IPS-18c (cell line): ENCODE data around the gene STK32C.
"Not testable (repeated sequence)": the region's sequence is repeated elsewhere in the genome, so short reads cannot be mapped to it uniquely, and the experiment has no call there.

ENCODE experiments used
- H3K4me3 ChIP-seq: 2 replicates; pipeline ENCODE4 v1.7.0; 2013; ENCODE audit warnings: low read depth, mild to moderate bottlenecking, low read length, moderate library complexity; ENCODE audit not compliant: insufficient read depth
- H3K9me3 ChIP-seq: one replicate; pipeline ENCODE4 v1.6.1; 2013; ENCODE audit warnings: mild to moderate bottlenecking, low read length, moderate library complexity; ENCODE audit not compliant: control insufficient read depth, insufficient read depth

The STK32C gene

DNA sequence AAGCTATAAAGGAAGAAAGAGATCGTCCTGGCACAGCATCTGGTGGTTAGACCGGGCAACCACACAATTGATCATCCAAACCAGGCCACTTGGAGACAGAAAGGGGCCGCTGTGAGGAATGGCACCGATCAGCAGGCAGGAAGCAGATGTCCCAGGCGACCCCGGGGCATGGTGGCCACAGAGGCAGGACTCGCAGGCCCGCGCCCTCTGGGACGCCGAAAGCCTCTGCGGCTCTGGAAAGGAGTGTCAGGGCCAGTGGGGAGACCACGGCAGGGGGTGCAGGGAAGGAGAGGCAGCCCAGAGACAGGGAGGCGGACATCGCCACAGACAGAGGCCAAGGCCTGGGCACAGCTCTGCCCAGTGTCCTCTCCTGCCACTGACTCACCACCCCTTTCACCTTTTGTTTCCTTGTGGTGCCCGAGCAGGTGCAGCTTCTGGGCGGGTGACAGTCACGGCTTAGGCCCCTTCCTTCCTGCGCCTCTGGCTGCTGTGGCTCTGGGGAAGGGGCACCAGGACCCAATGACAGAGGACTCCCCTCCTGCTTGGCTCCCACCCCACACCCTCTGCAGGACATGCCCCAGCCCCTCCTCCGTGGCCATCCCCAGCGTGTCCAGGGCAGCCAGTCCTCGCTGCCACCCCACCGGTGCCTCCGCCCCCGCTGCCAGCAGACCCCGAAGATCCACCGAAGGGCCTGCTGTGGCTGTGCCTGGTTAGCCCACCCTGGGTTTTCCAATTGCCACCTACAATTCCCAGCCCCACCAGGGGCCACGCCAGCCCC, 10.9 kb downstream of the STK32C start:
- H3K4me3 ChIP-seq, result no peak overlapping the region

DNA sequence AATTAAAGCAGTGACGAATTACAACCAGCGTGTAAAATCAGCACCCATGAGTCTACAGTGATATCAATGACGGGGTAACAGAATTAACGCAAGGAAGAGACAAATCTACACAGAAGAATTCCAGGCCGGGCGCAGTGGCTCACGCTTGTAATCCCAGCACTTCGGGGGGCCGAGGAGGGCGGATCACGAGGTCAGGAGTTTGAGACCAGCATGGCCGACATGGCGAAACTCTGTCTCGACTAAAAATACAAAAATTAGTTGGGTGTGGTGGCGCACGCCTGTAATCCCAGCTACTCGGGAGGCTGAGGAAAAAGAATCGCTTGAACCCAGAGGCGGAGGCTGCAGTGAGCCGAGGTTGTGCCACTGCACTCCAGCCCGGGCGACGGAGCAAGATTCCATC, 12.3 kb downstream of the STK32C start:
- not testable (repeated sequence) for H3K4me3 ChIP-seq, H3K9me3 ChIP-seq

More for the DNA sequence above, 10.9 kb downstream of the STK32C start:
- no peaks in the 10 kb centered on the region for H3K9me3 ChIP-seq

DNA sequence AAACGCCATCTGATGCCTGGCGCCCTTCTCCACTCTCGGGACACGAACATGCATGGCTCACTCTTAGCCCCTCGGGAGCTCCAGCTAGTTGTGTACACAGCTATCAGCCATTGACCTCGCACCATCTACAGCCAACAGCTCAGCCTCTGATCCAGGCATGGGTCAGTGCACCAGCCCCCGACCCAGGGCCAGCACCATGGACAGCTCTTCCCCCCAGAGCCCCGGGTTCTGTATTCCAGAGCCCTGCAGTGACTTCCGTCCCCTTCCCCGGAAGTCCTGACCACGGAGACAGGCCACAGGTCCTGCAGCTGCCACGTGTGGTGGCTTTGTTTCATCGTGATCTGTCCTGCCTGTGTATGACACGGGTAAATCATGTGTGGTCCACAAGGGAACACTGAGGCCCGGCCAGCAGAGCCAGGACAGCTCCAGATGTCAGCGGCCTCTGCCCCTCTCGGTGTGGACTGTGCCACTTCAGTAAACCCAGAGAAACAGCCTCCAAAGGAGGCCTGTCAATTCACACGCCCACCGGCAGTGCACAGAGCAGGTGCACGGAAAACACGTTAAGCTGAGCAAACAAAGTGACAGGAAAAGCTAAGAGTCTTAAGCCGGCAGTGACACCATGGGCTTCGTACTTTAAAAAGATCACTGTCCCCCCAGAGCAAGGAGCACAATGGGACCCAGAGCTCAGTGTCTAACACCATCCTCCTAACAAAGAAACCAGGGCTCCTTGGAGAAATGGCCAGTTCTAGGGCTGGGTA, 13.0 kb downstream of the STK32C start:
- Histone ChIP-seq H3K4me3 (no peak overlapping the region), H3K9me3 (no peaks in the 10 kb centered on the region)

DNA sequence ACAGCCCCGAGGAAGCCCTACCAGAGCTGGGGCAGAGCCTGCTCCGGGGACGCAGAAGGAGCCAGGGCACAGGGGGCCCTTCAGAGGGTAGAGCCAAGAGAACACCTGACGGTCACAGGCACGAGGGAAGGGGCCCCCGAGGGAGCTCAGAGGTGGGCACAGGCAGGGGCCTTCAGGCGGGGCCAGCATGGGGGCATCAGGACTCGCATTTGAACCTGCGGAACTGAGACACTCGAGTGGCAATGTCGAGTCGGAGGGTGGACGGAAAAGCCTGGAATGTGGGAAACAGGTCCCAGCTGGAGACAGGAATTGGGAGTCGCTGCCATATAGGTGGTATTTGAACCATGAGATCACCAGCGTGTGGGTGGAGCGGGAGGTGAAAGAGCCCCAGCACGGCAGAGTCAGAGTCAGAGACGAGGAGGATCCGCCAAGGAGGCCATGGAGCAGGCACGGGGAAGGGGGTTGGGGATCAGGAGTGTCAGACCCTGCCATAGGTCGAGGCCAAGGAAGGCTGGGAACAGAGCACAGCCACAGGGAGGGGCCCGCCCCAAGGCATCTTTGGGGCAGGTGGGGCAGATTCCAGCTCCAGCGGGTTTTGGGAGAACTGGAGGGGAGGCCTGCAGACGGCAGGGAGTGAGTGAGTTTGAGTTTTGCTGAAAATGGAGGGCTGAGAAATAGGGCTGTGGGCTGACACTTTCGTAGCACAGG, 13.8 kb downstream of the STK32C start:
- H3K9me3 ChIP-seq, result no peaks in the 10 kb centered on the region

DNA sequence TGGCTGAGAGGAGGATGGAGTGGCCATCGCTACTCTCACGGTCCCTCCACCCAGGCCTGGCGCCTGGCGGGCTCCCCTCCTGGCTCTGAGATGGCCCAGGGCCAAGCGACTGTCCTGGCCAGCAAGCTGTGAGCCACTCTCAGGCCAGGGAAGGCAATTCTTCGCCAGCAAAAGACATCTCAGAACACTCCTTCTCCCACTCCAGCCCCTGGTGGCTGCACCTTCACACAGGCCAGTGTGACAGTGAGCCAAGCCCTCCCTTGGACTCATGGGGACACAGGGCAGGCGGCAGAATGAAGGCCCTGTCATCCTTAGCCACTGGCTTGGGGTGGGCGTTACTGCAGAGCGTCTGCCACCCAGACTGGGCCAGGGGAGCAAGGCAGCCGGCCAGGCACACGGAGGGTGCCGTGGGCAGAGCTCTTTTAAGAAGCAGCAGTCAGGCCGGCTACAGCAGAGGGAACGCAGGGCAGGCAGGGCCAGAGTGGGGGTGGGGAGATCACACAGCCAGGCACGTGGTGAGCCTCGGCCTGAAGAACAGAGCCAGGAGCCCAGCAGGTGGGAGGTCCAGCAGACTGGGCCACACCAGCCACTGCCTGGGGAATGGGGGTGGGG, 14.4 kb downstream of the STK32C start:
- no peak overlapping the region for H3K4me3 ChIP-seq

More for the DNA sequence above, 13.8 kb downstream of the STK32C start:
- no peak overlapping the region for H3K4me3 ChIP-seq

DNA sequence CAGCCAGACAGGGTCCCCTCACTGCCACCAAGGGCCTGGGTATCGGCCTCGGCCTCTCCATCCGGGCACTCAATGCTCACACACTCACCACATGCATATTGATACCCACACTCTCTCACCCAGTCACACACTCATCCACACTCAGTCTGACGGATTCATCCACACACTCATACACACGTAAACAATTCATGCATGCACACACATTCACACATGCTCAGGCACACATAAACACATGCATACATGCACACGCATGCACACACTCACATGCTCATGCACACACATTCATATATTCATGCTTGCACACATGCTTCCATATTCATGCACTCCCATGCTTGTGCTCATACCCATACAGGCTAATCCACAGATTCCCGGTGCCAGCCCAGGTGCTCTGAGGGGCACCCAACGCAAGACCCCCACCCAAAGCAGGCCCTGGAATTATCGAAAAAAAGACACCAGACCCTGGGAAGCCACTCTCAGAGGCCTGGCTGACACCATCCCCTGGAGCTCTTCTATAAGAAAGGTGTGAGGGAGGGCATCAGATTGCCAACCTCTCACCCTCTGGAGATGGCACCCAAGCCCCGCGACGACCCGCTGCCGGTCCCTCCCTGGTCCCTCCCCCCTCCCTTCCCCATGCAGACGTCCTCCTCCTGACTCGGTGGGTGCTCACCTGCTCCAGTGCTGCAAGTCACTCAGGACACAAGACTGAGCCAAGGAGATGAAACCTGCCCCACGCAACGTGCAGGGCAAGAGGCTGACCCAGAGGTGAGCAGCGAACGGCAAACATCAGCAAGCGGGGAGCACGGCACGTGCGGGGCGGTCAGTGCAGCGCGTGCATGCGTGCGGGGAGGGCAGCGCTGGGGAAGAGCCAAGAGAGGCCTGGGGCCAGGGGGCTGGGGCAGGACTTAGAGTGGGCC, 15.2 kb downstream of the STK32C start:
- Histone ChIP-seq H3K4me3 (no peak overlapping the region), H3K9me3 (no peaks in the 10 kb centered on the region)

More for the DNA sequence above, 14.4 kb downstream of the STK32C start:
- H3K9me3 ChIP-seq, result no peaks in the 10 kb centered on the region

DNA sequence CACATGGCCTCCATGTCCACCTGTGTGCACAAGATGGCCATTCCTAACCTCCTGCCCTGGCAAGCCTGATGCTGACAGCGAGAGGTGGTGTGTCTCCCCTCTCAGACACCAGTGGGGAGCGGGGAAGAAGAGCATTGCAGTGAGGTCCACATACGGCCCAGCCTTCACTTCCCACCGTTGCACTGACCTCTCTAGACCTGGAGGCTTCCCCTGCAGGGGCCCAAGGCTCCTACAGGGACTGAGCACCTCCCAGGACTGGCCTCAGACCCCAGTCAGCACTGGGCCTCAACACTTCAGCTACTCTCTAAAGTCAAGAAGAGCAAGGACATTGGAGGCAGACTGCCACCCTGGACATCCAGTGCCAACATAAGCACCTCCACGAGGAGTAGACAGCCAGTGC, 15.9 kb downstream of the STK32C start:
- Histone ChIP-seq H3K9me3 (no peaks in the 10 kb centered on the region), H3K4me3 (no peak overlapping the region)

DNA sequence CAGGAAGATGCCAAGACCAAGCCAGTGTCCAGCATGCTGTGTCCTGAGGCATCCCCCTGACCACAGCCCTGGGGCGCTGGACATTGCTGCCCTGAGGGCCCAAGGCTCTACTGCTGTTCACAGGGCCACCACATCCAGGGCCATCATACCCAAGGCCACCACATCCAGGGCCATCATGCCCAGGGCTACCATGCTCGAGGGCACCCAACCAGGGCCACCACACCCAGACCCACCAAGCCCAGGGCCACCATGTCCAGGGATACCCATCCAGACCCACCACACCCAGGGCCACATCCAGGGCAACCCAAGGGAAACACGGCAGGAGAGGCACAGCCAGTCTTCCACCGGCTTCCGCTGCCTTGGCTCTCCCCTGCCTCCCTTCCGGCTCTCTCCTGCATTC, 17.1 kb downstream of the STK32C start:
- Histone ChIP-seq H3K4me3 (no peak overlapping the region), H3K9me3 (no peaks in the 10 kb centered on the region)

DNA sequence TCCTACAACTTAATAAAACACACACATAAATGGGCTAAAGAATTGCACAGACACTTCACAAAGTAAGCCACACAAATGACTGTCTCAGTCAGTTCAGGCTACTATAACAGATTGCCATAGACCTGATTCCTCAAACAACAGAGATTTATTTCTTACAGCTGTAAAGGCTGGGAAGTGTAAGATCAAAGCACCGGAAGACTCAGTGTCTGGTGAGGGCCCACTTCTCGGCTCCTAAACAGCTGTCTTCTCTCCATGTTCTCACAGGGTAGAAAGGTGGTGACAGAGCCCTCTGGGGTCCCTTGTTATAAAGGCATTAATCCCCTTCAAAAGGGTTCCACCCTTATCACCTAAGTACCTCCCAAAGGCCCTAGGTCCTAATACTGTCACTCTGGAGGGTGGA, 18.3 kb downstream of the STK32C start:
- H3K9me3 ChIP-seq, result no peaks in the 10 kb centered on the region

DNA sequence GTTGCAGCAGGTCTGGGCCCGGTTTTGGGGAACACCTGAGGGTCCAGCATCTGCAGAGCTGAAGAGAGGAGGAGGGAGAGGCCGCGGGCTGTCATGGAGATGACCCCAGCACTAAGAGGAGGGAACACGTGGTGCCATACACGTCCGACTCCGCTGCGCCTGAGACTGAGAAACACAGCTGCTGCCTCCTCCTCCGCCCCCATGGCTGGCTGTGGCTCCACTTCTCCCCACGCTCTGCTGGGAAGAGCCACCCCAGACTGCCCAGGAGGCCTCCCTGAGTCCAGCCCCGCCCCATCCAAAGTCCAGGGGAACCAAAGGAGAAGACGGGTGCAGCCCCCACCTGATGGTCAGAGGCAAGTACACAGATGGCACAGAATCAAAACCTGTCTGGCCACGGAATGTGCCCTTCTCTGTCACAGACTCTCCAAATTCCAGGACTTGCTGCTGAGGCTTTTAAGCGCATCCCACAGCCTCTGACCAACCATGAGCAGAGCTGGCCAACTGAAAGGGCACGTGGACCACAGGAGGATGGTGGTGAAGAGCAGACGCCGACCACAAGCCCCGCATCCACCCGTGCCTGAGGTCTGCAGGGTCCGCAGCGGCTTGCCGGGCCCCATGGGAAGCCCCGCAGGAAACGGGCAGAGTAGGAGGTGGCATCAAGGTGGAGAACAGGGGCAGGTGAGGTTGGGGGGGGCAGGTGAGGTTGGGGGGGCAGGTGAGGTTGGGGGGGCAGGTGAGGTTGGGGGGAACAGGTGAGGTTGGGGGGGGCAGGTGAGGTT, 24.0 kb downstream of the STK32C start:
- Histone ChIP-seq H3K4me3 (no peak overlapping the region), H3K9me3 (no peaks in the 10 kb centered on the region)

More for the DNA sequence above, 18.3 kb downstream of the STK32C start:
- H3K4me3 ChIP-seq, result no peak overlapping the region

DNA sequence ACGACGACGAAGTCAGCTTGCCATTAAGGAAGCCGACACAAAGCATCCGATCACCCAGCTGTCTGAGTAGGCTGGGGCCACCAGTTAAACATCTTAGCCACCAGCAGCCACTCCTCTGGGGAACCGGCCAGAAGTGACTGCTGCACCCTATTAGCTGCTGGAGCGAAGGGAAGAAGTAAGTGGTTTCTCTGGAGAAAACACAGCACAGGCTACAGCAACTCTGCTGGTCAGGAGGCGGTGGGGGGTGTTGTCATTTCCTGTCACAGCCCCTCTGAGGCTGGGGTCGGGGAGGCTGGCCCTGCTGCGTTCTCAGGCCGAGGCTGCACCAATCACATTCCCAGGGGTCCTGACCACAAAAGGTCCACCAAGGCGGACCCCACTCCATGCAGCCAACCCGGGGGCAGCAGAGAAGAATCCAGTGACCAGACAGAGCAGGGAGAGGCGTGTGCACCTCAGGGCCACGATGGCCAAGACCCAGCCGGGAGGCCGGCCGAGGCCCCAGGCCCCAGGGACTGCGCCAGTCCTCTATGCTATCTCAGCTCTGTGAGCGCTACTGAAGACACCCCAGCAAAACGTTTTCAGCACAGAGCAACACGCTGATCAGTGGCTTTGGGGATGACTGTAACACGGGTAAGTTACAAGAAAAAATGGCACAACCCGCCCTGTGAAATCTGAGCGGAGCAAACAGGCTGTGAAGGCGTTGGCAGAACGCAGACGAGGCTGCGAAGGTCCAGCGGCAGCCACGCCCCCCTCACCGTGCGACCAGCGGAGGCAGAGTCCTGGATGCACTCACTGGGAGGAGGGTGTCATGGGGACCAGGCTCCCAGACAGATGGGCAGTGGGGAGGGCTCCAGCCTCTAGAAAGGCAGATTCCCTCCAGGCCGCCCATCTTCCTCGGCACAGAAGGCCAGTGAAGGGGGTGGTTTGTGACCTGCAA, 24.8 kb downstream of the STK32C start:
- no peak overlapping the region for H3K4me3 ChIP-seq

DNA sequence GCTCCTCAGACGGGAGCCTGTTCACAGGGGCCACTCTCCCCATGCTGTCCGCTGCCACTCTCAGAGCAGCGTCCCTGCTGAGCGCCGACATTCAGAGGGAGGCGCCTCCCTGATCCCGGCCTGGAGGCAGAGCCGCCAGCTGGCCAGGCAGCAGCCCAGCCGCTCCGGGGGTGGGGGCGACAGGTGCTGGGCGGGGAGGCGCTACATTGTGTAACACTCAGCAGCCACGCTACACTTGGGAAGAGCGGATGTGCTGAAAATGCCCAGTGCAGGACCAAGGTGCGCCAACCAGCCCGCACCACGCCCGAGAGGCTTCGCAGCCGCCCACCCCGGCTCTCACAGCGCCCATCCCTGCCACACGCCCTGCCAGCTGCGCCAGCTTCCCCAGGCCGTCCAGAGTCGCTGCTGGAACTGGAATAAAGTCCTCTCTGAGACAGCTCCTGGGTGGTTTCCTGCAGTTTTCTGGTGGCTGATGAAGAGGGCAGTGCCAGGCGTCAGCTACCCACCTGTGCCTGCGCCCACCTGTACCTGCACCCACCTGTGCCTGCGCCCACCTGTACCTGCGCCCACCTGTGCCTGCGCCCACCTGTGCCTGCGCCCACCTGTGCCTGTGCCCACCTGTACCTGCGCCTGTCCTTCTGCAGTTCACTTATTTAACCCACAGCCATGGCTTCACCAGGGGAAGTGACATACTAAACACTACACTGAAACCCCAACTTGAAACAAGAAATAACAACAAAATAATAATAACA, 25.7 kb downstream of the STK32C start:
- no peak overlapping the region for H3K4me3 ChIP-seq
- H3K9me3 ChIP-seq, result no peaks in the 10 kb centered on the region

More for the DNA sequence above, 24.8 kb downstream of the STK32C start:
- H3K9me3 ChIP-seq, result no peaks in the 10 kb centered on the region

DNA sequence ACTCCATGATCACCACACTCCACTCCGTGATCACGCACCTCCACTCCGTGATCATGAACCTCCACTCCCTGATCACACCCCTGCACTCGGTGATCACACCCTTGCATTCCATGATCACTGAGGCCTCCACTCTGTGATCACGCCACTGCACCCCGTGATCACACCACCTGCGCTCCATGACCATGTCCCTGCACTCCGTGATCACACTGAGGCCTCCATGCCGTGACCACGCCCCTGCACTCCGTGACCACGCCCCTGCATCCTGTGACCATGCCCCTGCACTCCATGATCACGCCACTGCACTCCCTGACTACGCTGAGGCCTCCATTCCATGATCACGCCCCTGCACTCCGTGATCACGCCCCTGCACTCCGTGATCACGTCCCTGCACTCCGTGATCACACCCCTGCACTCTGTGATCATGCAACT, 27.1 kb downstream of the STK32C start:
- Histone ChIP-seq H3K4me3 (no peak overlapping the region), H3K9me3 (no peaks in the 10 kb centered on the region)

DNA sequence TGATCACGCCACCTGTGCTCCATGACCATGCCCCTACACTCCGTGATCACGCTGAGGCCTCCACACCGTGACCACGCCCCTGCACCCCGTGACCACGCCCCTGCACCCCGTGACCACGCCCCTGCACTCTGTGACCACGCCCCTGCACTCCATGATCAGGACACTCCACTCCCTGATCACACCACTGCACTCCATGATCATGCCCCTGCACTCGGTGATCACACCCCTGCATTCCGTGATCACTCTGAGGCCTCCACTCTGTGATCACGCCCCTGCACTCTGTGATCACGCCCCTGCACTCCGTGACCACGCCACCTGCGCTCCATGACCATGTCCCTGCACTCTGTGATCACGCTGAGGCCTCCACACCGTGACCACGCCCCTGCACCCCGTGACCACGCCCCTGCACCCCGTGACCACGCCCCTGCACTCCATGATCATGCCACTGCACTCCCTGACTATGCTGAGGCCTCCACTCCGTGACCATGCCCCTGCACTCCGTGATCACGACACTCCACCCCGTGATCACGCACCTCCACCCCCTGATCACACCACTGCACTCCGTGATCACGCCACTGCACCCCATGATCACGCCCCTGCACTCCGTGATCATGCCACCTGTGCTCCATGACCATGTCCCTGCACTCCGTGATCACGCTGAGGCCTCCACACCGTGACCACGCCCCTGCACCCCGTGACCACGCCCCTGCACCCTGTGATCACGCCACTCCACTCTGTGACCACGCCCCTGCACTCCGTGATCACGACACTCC, 27.7 kb downstream of the STK32C start:
- Histone ChIP-seq H3K4me3 (no peak overlapping the region), H3K9me3 (no peaks in the 10 kb centered on the region)
